Measurements from ENCODE around the gene ASTE1. TPM values are rescaled to one million over a fixed set of nuclear protein-coding genes. Genes with fewer than 3 reads are reported as not detected.

The ASTE1 gene
- total RNA-seq, 1 experiment from 2014 or later, result 2.4 TPM

DNA sequence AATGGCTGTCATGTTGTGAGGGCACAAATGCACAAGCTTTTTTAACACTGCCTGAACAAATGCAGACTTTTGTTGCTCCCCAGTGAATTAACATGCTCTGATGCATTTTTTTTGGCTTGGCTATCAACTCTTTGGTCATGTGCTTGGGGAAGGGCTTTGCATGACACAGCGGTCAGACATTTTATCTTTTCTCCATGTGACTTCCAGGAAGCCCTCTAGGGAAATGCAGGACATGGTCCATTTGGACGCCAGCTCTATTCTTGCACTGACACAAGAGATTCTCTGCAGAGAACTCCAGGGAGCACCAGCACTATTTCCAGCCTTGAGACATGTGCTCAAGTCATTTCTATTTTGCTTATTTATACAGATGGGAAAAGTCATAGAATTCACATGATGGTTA lies 46.2 kb upstream of the ASTE1 start:
- no peak overlapping the region for H3K27ac ChIP-seq (ENCODE audit: low read depth, low read length)
- BruUV-seq (replicated peaks), result no TSS peak
- TF ChIP-seq EGR1 (IDR thresholded peaks at IDR 0.05; ENCODE audit: low read depth), result no peak
- TF ChIP-seq, protein P1, sequence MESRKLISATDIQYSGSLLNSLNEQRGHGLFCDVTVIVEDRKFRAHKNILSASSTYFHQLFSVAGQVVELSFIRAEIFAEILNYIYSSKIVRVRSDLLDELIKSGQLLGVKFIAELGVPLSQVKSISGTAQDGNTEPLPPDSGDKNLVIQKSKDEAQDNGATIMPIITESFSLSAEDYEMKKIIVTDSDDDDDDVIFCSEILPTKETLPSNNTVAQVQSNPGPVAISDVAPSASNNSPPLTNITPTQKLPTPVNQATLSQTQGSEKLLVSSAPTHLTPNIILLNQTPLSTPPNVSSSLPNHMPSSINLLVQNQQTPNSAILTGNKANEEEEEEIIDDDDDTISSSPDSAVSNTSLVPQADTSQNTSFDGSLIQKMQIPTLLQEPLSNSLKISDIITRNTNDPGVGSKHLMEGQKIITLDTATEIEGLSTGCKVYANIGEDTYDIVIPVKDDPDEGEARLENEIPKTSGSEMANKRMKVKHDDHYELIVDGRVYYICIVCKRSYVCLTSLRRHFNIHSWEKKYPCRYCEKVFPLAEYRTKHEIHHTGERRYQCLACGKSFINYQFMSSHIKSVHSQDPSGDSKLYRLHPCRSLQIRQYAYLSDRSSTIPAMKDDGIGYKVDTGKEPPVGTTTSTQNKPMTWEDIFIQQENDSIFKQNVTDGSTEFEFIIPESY (IDR thresholded peaks at IDR 0.05; ENCODE audit: extremely low read depth, insufficient replicate concordance, low read length), result no peak
- TF ChIP-seq RAD21 (IDR thresholded peaks at IDR 0.05; ENCODE audit: low read depth), result no peak
- no peak for TF ChIP-seq FOSL1 (IDR thresholded peaks at IDR 0.05; ENCODE audit: low read depth)
- TF ChIP-seq CBX3 (IDR thresholded peaks at IDR 0.05; ENCODE audit: low read depth), result no peak
- TF ChIP-seq, protein P2, sequence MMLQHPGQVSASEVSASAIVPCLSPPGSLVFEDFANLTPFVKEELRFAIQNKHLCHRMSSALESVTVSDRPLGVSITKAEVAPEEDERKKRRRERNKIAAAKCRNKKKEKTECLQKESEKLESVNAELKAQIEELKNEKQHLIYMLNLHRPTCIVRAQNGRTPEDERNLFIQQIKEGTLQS (IDR thresholded peaks at IDR 0.05), result no peak
- no peak for TF ChIP-seq YY1 (IDR thresholded peaks at IDR 0.05; ENCODE audit: extremely low read depth, insufficient replicate concordance, low read depth, low read length)
- no peak for TF ChIP-seq TCF7L2 (IDR thresholded peaks at IDR 0.05; ENCODE audit: borderline replicate concordance, extremely low read depth, insufficient read depth, insufficient read length)
- TF ChIP-seq EZH2 (IDR thresholded peaks at IDR 0.05), result no peak
- no peak for TF ChIP-seq SRF (IDR thresholded peaks at IDR 0.05; ENCODE audit: low read depth)
- TF ChIP-seq ZNF274 (IDR thresholded peaks at IDR 0.05; ENCODE audit: low read depth, low read length), result no peak
- TF ChIP-seq SP1 (IDR thresholded peaks at IDR 0.05; ENCODE audit: low read depth), result no peak
- TF ChIP-seq EZH2phosphoT487 (IDR thresholded peaks at IDR 0.05; ENCODE audit: borderline replicate concordance), result no peak
- TF ChIP-seq POLR2A (IDR thresholded peaks at IDR 0.05; ENCODE audit: borderline replicate concordance, extremely low read depth, insufficient read depth, insufficient read length), result no peak
- no peak for TF ChIP-seq JUND (IDR thresholded peaks at IDR 0.05)
- TF ChIP-seq, protein P3, sequence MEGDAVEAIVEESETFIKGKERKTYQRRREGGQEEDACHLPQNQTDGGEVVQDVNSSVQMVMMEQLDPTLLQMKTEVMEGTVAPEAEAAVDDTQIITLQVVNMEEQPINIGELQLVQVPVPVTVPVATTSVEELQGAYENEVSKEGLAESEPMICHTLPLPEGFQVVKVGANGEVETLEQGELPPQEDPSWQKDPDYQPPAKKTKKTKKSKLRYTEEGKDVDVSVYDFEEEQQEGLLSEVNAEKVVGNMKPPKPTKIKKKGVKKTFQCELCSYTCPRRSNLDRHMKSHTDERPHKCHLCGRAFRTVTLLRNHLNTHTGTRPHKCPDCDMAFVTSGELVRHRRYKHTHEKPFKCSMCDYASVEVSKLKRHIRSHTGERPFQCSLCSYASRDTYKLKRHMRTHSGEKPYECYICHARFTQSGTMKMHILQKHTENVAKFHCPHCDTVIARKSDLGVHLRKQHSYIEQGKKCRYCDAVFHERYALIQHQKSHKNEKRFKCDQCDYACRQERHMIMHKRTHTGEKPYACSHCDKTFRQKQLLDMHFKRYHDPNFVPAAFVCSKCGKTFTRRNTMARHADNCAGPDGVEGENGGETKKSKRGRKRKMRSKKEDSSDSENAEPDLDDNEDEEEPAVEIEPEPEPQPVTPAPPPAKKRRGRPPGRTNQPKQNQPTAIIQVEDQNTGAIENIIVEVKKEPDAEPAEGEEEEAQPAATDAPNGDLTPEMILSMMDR (IDR thresholded peaks at IDR 0.05 in 2 of 3, conservative IDR thresholded peaks at IDR 0.05 in 1 of 3; ENCODE audit: borderline replicate concordance in 1 of 3, insufficient read depth in 1 of 3, low read depth in 2 of 3, low read length in 2 of 3), result no peak
- TF ChIP-seq ELF1 (IDR thresholded peaks at IDR 0.05; ENCODE audit: borderline replicate concordance, low read depth), result no peak
- TF ChIP-seq, protein P4, sequence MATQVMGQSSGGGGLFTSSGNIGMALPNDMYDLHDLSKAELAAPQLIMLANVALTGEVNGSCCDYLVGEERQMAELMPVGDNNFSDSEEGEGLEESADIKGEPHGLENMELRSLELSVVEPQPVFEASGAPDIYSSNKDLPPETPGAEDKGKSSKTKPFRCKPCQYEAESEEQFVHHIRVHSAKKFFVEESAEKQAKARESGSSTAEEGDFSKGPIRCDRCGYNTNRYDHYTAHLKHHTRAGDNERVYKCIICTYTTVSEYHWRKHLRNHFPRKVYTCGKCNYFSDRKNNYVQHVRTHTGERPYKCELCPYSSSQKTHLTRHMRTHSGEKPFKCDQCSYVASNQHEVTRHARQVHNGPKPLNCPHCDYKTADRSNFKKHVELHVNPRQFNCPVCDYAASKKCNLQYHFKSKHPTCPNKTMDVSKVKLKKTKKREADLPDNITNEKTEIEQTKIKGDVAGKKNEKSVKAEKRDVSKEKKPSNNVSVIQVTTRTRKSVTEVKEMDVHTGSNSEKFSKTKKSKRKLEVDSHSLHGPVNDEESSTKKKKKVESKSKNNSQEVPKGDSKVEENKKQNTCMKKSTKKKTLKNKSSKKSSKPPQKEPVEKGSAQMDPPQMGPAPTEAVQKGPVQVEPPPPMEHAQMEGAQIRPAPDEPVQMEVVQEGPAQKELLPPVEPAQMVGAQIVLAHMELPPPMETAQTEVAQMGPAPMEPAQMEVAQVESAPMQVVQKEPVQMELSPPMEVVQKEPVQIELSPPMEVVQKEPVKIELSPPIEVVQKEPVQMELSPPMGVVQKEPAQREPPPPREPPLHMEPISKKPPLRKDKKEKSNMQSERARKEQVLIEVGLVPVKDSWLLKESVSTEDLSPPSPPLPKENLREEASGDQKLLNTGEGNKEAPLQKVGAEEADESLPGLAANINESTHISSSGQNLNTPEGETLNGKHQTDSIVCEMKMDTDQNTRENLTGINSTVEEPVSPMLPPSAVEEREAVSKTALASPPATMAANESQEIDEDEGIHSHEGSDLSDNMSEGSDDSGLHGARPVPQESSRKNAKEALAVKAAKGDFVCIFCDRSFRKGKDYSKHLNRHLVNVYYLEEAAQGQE (IDR thresholded peaks at IDR 0.05; ENCODE audit: low read depth), result no peak
- TF ChIP-seq SIN3A (IDR thresholded peaks at IDR 0.05; ENCODE audit: low read depth), result no peak
- no peak for TF ChIP-seq ZFX (IDR thresholded peaks at IDR 0.05)

More for the DNA sequence above, 46.2 kb upstream of the ASTE1 start:
- Histone ChIP-seq H3K4me1 (ENCODE audit: control insufficient read depth in 1 of 2, insufficient read depth in 2 of 2, low read length in 2 of 2) (no peaks in the 10 kb centered on the region), H3K36me3 (ENCODE audit: control insufficient read depth in 1 of 2, insufficient read depth in 2 of 2, low read length in 2 of 2) (no peaks in the 10 kb centered on the region), H3K9me2 (ENCODE audit: insufficient read depth) (no peaks in the 10 kb centered on the region), H3K27me3 (ENCODE audit: insufficient read depth, low read length) (no peaks in the 10 kb centered on the region), H3K79me2 (ENCODE audit: insufficient read depth, low read length) (no peaks in the 10 kb centered on the region), H3K4me2 (ENCODE audit: low read length) (no peak overlapping the region), H2AFZ (ENCODE audit: low read depth, low read length, poor library complexity, severe bottlenecking) (no peak overlapping the region), H3K4me3 (replicated peaks in 1 of 2; ENCODE audit: low read depth in 1 of 2, low read length in 2 of 2) (no peak overlapping the region), H3K9me3 (ENCODE audit: control insufficient read depth in 1 of 2, insufficient read depth in 1 of 2, low read depth in 1 of 2, low read length in 2 of 2) (no peaks in the 10 kb centered on the region), H3K9ac (ENCODE audit: low read length) (no peak overlapping the region), H4K20me1 (ENCODE audit: insufficient read depth) (no peaks in the 10 kb centered on the region)
- RAD21 ChIA-PET (ENCODE audit: low non-redundant PET in 1 of 2, low total read pairs in 2 of 2, uncharacterized antibody in 2 of 2, unreplicated experiment in 2 of 2), result no interaction called here
- DNase-seq (ENCODE audit: low read depth, low spot score), result no peak
- POLR2A ChIA-PET, result no interaction called here
- CTCF ChIA-PET, result no interaction called here
- ATAC-seq, result no peak
- intact Hi-C loops (cut with micrococcal nuclease), result no loop called here
